Measurements from ENCODE around the gene EBNA1BP2. TPM values are rescaled to one million over a fixed set of nuclear protein-coding genes. Genes with fewer than 3 reads are reported as not detected.
A peak's percentile ranks its signal among the peaks of the same experiment; 100 is the strongest.

The EBNA1BP2 gene
- total RNA-seq (2014; rRNA removed; shearing (Covaris generic)) (113 and 120 TPM in 2 replicates), polyA plus RNA-seq (2016; fragmentation: Nextera tagmentation; extraction: Ambion mirVana) (162 and 164 TPM in 2 replicates)

- Histone ChIP-seq H3K27ac (peak within 1 kb of the TSS; percentile 59), H3K36me3 (ENCODE audit: low read depth) (peaks cover 26% of the 10 kb centered on the region), H3K4me1 (ENCODE audit: insufficient read depth) (0 out of 2 replicates have a peak, but pooled peaks cover 11% of the 10 kb centered on the region), H3K9ac (peak within 1 kb of the TSS; percentile 93), H3F3A (ENCODE audit: insufficient read depth) (no peaks in the 10 kb centered on the region), H3K4me3 (peak within 1 kb of the TSS; percentile 95), H3K9me2 (ENCODE audit: insufficient read depth) (no peaks in the 10 kb centered on the region), H3K79me2 (ENCODE audit: insufficient read depth) (peaks cover 51% of the 10 kb centered on the region), H3K4me2 (ENCODE audit: unreplicated experiment) (peak within 1 kb of the TSS; percentile 100), H4K20me1 (ENCODE audit: insufficient read depth) (no peaks in the 10 kb centered on the region), H3K27me3 (replicated peaks; ENCODE audit: insufficient read depth) (no peaks in the 10 kb centered on the region), H2AFZ (peak within 1 kb of the TSS; percentile 94), H3K9me3 (ENCODE audit: low read depth) (no peaks in the 10 kb centered on the region)
- in situ Hi-C loops (cut with MboI), result no loop called here
- 1% methylated on average over 41 to 45 of the region's 45 CpGs for WGBS, 2 experiments (ENCODE audit: low coverage in 1 of 2, low lambda C conversion rate in 2 of 2, missing lambda C conversion rate in 2 of 2)
- peak; percentile 95 for DNase-seq
- no peak for TF ChIP-seq EZH2phosphoT487 (IDR thresholded peaks at IDR 0.05; ENCODE audit: insufficient read depth, low read depth)
- no peak for TF ChIP-seq EZH2 (IDR thresholded peaks at IDR 0.05; ENCODE audit: insufficient read depth, poor library complexity, severe bottlenecking)
Observed at GRCh38 chr1:43171876-43172526, at the start of gene EBNA1BP2, which contains the start of gene CFAP57. Gene EBNA1BP2, minus strand, starts transcription at chr1:43172290. Its CDS starts 172 bp downstream, at chr1:43172118. Gene CFAP57, plus strand, starts transcription at chr1:43172330. Its CDS starts 424 bp downstream, at chr1:43172754.

- Histone ChIP-seq H3K79me2 (ENCODE audit: insufficient read depth) (no peaks in the 10 kb centered on the region), H3K36me3 (ENCODE audit: low read depth) (no peaks in the 10 kb centered on the region), H3K9me3 (ENCODE audit: low read depth) (no peaks in the 10 kb centered on the region), H3K4me3 (no peak overlapping the region), H3K27me3 (replicated peaks; ENCODE audit: insufficient read depth) (no peaks in the 10 kb centered on the region), H3K4me1 (ENCODE audit: insufficient read depth) (no peaks in the 10 kb centered on the region), H3F3A (ENCODE audit: insufficient read depth) (no peaks in the 10 kb centered on the region), H2AFZ (no peak overlapping the region), H3K27ac (no peak overlapping the region), H3K9me2 (ENCODE audit: insufficient read depth) (no peaks in the 10 kb centered on the region), H3K9ac (no peak overlapping the region), H3K4me2 (ENCODE audit: unreplicated experiment) (no peak overlapping the region), H4K20me1 (ENCODE audit: insufficient read depth) (no peaks in the 10 kb centered on the region)
- no peak for TF ChIP-seq EZH2 (IDR thresholded peaks at IDR 0.05; ENCODE audit: insufficient read depth, poor library complexity, severe bottlenecking)
- no peak for TF ChIP-seq EZH2phosphoT487 (IDR thresholded peaks at IDR 0.05; ENCODE audit: insufficient read depth, low read depth)
- 86 to 100% methylated on average over 1 of the region's 1 CpG for WGBS, 2 experiments (ENCODE audit: low coverage in 1 of 2, low lambda C conversion rate in 2 of 2, missing lambda C conversion rate in 2 of 2)
- DNase-seq, result no peak
- in situ Hi-C loops (cut with MboI), result no loop called here
Observed at GRCh38 chr1:43221797-43222196, 49.7 kb upstream of the EBNA1BP2 start.

- H3K9me3 ChIP-seq (ENCODE audit: low read depth), result no peaks in the 10 kb centered on the region
- no peak overlapping the region for H3K4me2 ChIP-seq (ENCODE audit: unreplicated experiment)
- H3F3A ChIP-seq (ENCODE audit: insufficient read depth), result no peaks in the 10 kb centered on the region
- no peak for DNase-seq
- H3K9ac ChIP-seq, result no peak overlapping the region
- H3K4me3 ChIP-seq, result no peak overlapping the region
- no peak overlapping the region for H3K27ac ChIP-seq
- no peaks in the 10 kb centered on the region for H3K4me1 ChIP-seq (ENCODE audit: insufficient read depth)
- no peaks in the 10 kb centered on the region for H4K20me1 ChIP-seq (ENCODE audit: insufficient read depth)
- H3K27me3 ChIP-seq (replicated peaks; ENCODE audit: insufficient read depth), result no peaks in the 10 kb centered on the region
- WGBS, 2 experiments (ENCODE audit: low coverage in 1 of 2, low lambda C conversion rate in 2 of 2, missing lambda C conversion rate in 2 of 2), result 47 to 59% methylated on average over 7 of the region's 7 CpGs
- no peaks in the 10 kb centered on the region for H3K79me2 ChIP-seq (ENCODE audit: insufficient read depth)
- TF ChIP-seq EZH2phosphoT487 (IDR thresholded peaks at IDR 0.05; ENCODE audit: insufficient read depth, low read depth) (no peak), EZH2 (IDR thresholded peaks at IDR 0.05; ENCODE audit: insufficient read depth, poor library complexity, severe bottlenecking) (no peak)
- H3K9me2 ChIP-seq (ENCODE audit: insufficient read depth), result no peaks in the 10 kb centered on the region
- H3K36me3 ChIP-seq (ENCODE audit: low read depth), result no peaks in the 10 kb centered on the region
- in situ Hi-C loops (cut with MboI), result no loop called here
- H2AFZ ChIP-seq, result no peak overlapping the region
Observed at GRCh38 chr1:43220905-43221778, 49.1 kb upstream of the EBNA1BP2 start.

GRCh38 chr1:43217747-43218146, 45.7 kb upstream of the EBNA1BP2 start:
- no peak overlapping the region for H2AFZ ChIP-seq
- no peaks in the 10 kb centered on the region for H4K20me1 ChIP-seq (ENCODE audit: insufficient read depth)
- no peaks in the 10 kb centered on the region for H3K9me3 ChIP-seq (ENCODE audit: low read depth)
- TF ChIP-seq EZH2 (IDR thresholded peaks at IDR 0.05; ENCODE audit: insufficient read depth, poor library complexity, severe bottlenecking) (no peak), EZH2phosphoT487 (IDR thresholded peaks at IDR 0.05; ENCODE audit: insufficient read depth, low read depth) (no peak)
- no peaks in the 10 kb centered on the region for H3K79me2 ChIP-seq (ENCODE audit: insufficient read depth)
- H3K9ac ChIP-seq, result no peak overlapping the region
- no peak overlapping the region for H3K4me2 ChIP-seq (ENCODE audit: unreplicated experiment)
- in situ Hi-C loops (cut with MboI), result no loop called here
- H3K27me3 ChIP-seq (replicated peaks; ENCODE audit: insufficient read depth), result no peaks in the 10 kb centered on the region
- H3K4me1 ChIP-seq (ENCODE audit: insufficient read depth), result no peaks in the 10 kb centered on the region
- WGBS, 2 experiments (ENCODE audit: low coverage in 1 of 2, low lambda C conversion rate in 2 of 2, missing lambda C conversion rate in 2 of 2), result 83 to 89% methylated on average over 10 of the region's 10 CpGs
- no peak for DNase-seq
- peaks cover 8% of the 10 kb centered on the region; the same call in 1 of the 2 replicates for H3F3A ChIP-seq (ENCODE audit: insufficient read depth)
- no peak overlapping the region for H3K27ac ChIP-seq
- H3K36me3 ChIP-seq (ENCODE audit: low read depth), result no peaks in the 10 kb centered on the region
- H3K4me3 ChIP-seq, result no peak overlapping the region
- H3K9me2 ChIP-seq (ENCODE audit: insufficient read depth), result no peaks in the 10 kb centered on the region

Data from GM23248 (cell line).